Hematopoietic multipotent progenitor cell treated with erythropoietin and hydrocortisone succinate and interleukin-3 and kit ligand, for 4 days (in vitro differentiated cells): Measurements from ENCODE around the gene KLHL28.

Experiments
- DNase-seq: peaks from one replicate; pipeline ENCODE4 v3.0.0-alpha.2; 2015

KLHL28 gene

GRCh38 chr14:44960146-44960545 lies 1.6 kb downstream of the KLHL28 start:
- DNase-seq: peak; percentile 13

- DNase-seq: no peak
Observed at GRCh38 chr14:44959538-44959937, 2.2 kb downstream of the KLHL28 start.

GRCh38 chr14:44956866-44957265 lies 4.9 kb downstream of the KLHL28 start:
- no peak for DNase-seq

- no peak for DNase-seq
Observed at GRCh38 chr14:44955528-44955927, 6.2 kb downstream of the KLHL28 start.

- DNase-seq: no peak
Observed at GRCh38 chr14:44954750-44955149, 7.0 kb downstream of the KLHL28 start.

- DNase-seq: no peak
Observed at GRCh38 chr14:44952391-44953110, 9.2 kb downstream of the KLHL28 start.

- DNase-seq: no peak
Observed at GRCh38 chr14:44951051-44951450, 10.7 kb downstream of the KLHL28 start.

GRCh38 chr14:44945264-44945663 lies 16.5 kb downstream of the KLHL28 start:
- no peak for DNase-seq

- no peak for DNase-seq
Observed at GRCh38 chr14:44944107-44944506, 17.6 kb downstream of the KLHL28 start.

GRCh38 chr14:44942436-44942835 lies 19.3 kb downstream of the KLHL28 start:
- no peak for DNase-seq

GRCh38 chr14:44941591-44941990 lies 20.2 kb downstream of the KLHL28 start:
- no peak for DNase-seq

- DNase-seq: no peak
Observed at GRCh38 chr14:44940944-44941343, 20.8 kb downstream of the KLHL28 start.

GRCh38 chr14:44940211-44940610 lies 21.5 kb downstream of the KLHL28 start:
- DNase-seq: no peak

- no peak for DNase-seq
Observed at GRCh38 chr14:44937547-44937946, 24.2 kb downstream of the KLHL28 start.

GRCh38 chr14:44935155-44935554 lies 26.6 kb downstream of the KLHL28 start:
- no peak for DNase-seq

GRCh38 chr14:44928793-44929192 lies 33.0 kb downstream of the KLHL28 start:
- DNase-seq: no peak

- DNase-seq: peak; percentile 75
Observed at GRCh38 chr14:44914849-44915248, 46.9 kb downstream of the KLHL28 start.

- DNase-seq: peak; percentile 14
Observed at GRCh38 chr14:44912041-44912869, 49.5 kb downstream of the KLHL28 start.

GRCh38 chr14:44910821-44911220 lies 50.9 kb downstream of the KLHL28 start:
- no peak for DNase-seq

- no peak for DNase-seq
Observed at GRCh38 chr14:44901696-44902095, 60.1 kb downstream of the KLHL28 start.

- no peak for DNase-seq
Observed at GRCh38 chr14:44898551-44898950, 63.2 kb downstream of the KLHL28 start.

GRCh38 chr14:44897845-44898151 lies 63.9 kb downstream of the KLHL28 start:
- no peak for DNase-seq

- peak; percentile 99 for DNase-seq
Observed at GRCh38 chr14:44897041-44897844, 64.5 kb downstream of the KLHL28 start.
